Ovary (tissue), 3 donors: ENCODE results near the gene SLC39A13.

Experiments used
- EP300 ChIP-seq: sonication (generic); formaldehyde crosslinking; IDR thresholded peaks from one replicate; pipeline ENCODE4 v1.6.1; 2017; ENCODE audit warnings: antibody characterized with exemption
- TF ChIP-seq, protein P1 (sequence below), 3 donors: fragments of 450-650 bp in 2 of 3; fragments of 200-600 bp in 1 of 3; IDR thresholded peaks; one replicate each; pipeline versions ENCODE4 v1.5.1 to v1.8.0; 2016 to 2022; ENCODE audit warnings: antibody characterized with exemption in 3 of 3, mild to moderate bottlenecking in 1 of 3
- donor health status: DM: no; HTN: no; CAD: no.

- TF ChIP-seq, protein P1, sequence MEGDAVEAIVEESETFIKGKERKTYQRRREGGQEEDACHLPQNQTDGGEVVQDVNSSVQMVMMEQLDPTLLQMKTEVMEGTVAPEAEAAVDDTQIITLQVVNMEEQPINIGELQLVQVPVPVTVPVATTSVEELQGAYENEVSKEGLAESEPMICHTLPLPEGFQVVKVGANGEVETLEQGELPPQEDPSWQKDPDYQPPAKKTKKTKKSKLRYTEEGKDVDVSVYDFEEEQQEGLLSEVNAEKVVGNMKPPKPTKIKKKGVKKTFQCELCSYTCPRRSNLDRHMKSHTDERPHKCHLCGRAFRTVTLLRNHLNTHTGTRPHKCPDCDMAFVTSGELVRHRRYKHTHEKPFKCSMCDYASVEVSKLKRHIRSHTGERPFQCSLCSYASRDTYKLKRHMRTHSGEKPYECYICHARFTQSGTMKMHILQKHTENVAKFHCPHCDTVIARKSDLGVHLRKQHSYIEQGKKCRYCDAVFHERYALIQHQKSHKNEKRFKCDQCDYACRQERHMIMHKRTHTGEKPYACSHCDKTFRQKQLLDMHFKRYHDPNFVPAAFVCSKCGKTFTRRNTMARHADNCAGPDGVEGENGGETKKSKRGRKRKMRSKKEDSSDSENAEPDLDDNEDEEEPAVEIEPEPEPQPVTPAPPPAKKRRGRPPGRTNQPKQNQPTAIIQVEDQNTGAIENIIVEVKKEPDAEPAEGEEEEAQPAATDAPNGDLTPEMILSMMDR (IDR thresholded peaks at IDR 0.05): no peak
- no peak for TF ChIP-seq EP300
Measured at GRCh38 chr11:47378010-47378835, 30.2 kb upstream of the SLC39A13 start, which contains the start of gene SPI1.
